HG03460 (cell line): ENCODE measurements around the gene TMEM121B.
"Not testable (repeated sequence)": the region's sequence is repeated elsewhere in the genome, so short reads cannot be mapped to it uniquely, and the experiment has no call there.

Experiments used
- ATAC-seq: cut with Tn5 transposase; IDR thresholded peaks from one replicate; pipeline ENCODE4 v1.9.1; 2021; ENCODE audit not compliant: unreplicated experiment

Gene TMEM121B

GRCh38 chr22:17121233-17122195 lies at the start of gene TMEM121B:
Gene TMEM121B, minus strand, starts transcription at chr22:17121360. Its CDS starts 233 bp downstream, at chr22:17121127.
- no peak for ATAC-seq

GRCh38 chr22:17167486-17167885 lies 46.3 kb upstream of the TMEM121B start:
- ATAC-seq = no peak

GRCh38 chr22:17164392-17165024 lies 43.3 kb upstream of the TMEM121B start:
- ATAC-seq = no peak

GRCh38 chr22:17162731-17163130 lies 41.6 kb upstream of the TMEM121B start:
- no peak for ATAC-seq

- no peak for ATAC-seq
Observed at GRCh38 chr22:17161991-17162390, 40.8 kb upstream of the TMEM121B start.

- peak; percentile 21 for ATAC-seq
Observed at GRCh38 chr22:17159504-17159951, 38.4 kb upstream of the TMEM121B start.

- ATAC-seq = peak; percentile 65
Observed at GRCh38 chr22:17158568-17159503, 37.7 kb upstream of the TMEM121B start, which contains the start of gene HDHD5. Gene HDHD5, minus strand, starts transcription at chr22:17159277. Its CDS starts 26 bp downstream, at chr22:17159251.

- no peak for ATAC-seq
Observed at GRCh38 chr22:17158176-17158567, 37.0 kb upstream of the TMEM121B start.

GRCh38 chr22:17157714-17158113 lies 36.6 kb upstream of the TMEM121B start:
- ATAC-seq = no peak

GRCh38 chr22:17155941-17156340 lies 34.8 kb upstream of the TMEM121B start:
- no peak for ATAC-seq

- no peak for ATAC-seq
Observed at GRCh38 chr22:17152971-17153370, 31.8 kb upstream of the TMEM121B start.

GRCh38 chr22:17152340-17152739 lies 31.2 kb upstream of the TMEM121B start:
- ATAC-seq = no peak

- ATAC-seq = no peak
Observed at GRCh38 chr22:17149076-17149815, 28.1 kb upstream of the TMEM121B start.

- ATAC-seq = not testable (repeated sequence)
Observed at GRCh38 chr22:17147458-17147857, 26.3 kb upstream of the TMEM121B start.

GRCh38 chr22:17145021-17145680 lies 24.0 kb upstream of the TMEM121B start:
- no peak for ATAC-seq

- ATAC-seq = no peak
Observed at GRCh38 chr22:17143826-17144225, 22.7 kb upstream of the TMEM121B start.

GRCh38 chr22:17143101-17143500 lies 21.9 kb upstream of the TMEM121B start:
- ATAC-seq = no peak

- no peak for ATAC-seq
Observed at GRCh38 chr22:17140826-17141766, 19.9 kb upstream of the TMEM121B start.
